HEK293T (cell line): ENCODE data around the gene SNAP29.

Experiments used
- CTCF ChIA-PET: fragments of 350-600 bp; formaldehyde crosslinking; extraction: SDS; loops from one replicate; lab custom pipeline; 2021; ENCODE audit warnings: antibody characterized with exemption, inconsistent platforms; lab: Yijun Ruan, JAX
- POLR2A ChIA-PET: fragments of 350-600 bp; formaldehyde crosslinking; extraction: SDS; loops from one replicate; lab custom pipeline; 2020; ENCODE audit warnings: antibody characterized with exemption, inconsistent platforms; lab: Yijun Ruan, JAX
- DNase-seq: peaks from one replicate; pipeline ENCODE4 v3.0.0; 2012; ENCODE audit warnings: mixed read lengths; ENCODE audit errors: extremely low spot score
- ARNT ChIP-seq: fragments of 450-650 bp; IDR thresholded peaks from 2 replicates; pipeline ENCODE4 v1.6.1; 2017; ENCODE audit warnings: mild to moderate bottlenecking
- BHLHE40 ChIP-seq: fragments of 450-650 bp; IDR thresholded peaks from 2 replicates; pipeline ENCODE4 v1.6.1; 2016; ENCODE audit warnings: mild to moderate bottlenecking, moderate library complexity, borderline replicate concordance
- CTBP1 ChIP-seq: fragments of 450-650 bp; IDR thresholded peaks from 2 replicates; pipeline ENCODE4 v1.6.1; 2016; ENCODE audit warnings: borderline replicate concordance
- ELF4 ChIP-seq: fragments of 450-650 bp; IDR thresholded peaks from 2 replicates; pipeline ENCODE4 v1.6.1; 2017; ENCODE audit warnings: antibody characterized with exemption
- FOXA1 ChIP-seq: fragments of 450-650 bp; IDR thresholded peaks from 2 replicates; pipeline ENCODE4 v1.6.1; 2016; ENCODE audit warnings: mild to moderate bottlenecking
- FOXK2 ChIP-seq: fragments of 450-650 bp; IDR thresholded peaks from 2 replicates; pipeline ENCODE4 v1.6.1; 2016; ENCODE audit warnings: mild to moderate bottlenecking
- FOXM1 ChIP-seq: fragments of 450-650 bp; IDR thresholded peaks from 2 replicates; pipeline ENCODE4 v1.6.1; 2017; ENCODE audit warnings: mild to moderate bottlenecking, borderline replicate concordance
- HDGF ChIP-seq: fragments of 450-650 bp; IDR thresholded peaks from 2 replicates; pipeline ENCODE4 v1.6.1; 2017; ENCODE audit warnings: antibody characterized with exemption, borderline replicate concordance
- L3MBTL2 ChIP-seq: fragments of 450-650 bp; conservative IDR thresholded peaks from 2 replicates; pipeline ENCODE4 v1.6.1; 2016; ENCODE audit warnings: mild to moderate bottlenecking
- LEF1 ChIP-seq: fragments of 450-650 bp; IDR thresholded peaks from 2 replicates; pipeline ENCODE4 v1.6.1; 2017; ENCODE audit warnings: mild to moderate bottlenecking, borderline replicate concordance
- NFRKB ChIP-seq: fragments of 450-650 bp; IDR thresholded peaks from 2 replicates; pipeline ENCODE4 v1.6.1; 2016; ENCODE audit warnings: mild to moderate bottlenecking, moderate library complexity
- SP1 ChIP-seq: fragments of 450-650 bp; IDR thresholded peaks from 2 replicates; pipeline ENCODE4 v1.6.1; 2017
- SUZ12 ChIP-seq: fragments of 450-650 bp; IDR thresholded peaks from 2 replicates; pipeline ENCODE4 v1.6.1; 2016; ENCODE audit warnings: mild to moderate bottlenecking
- TARDBP ChIP-seq: fragments of 450-650 bp; IDR thresholded peaks from 2 replicates; pipeline ENCODE4 v1.6.1; 2016
- ZNF384 ChIP-seq: fragments of 450-650 bp; IDR thresholded peaks from 2 replicates; pipeline ENCODE4 v1.6.1; 2016
- TF ChIP-seq, protein P1 (sequence below): fragments of 450-650 bp; IDR thresholded peaks from 2 replicates; pipeline ENCODE4 v1.6.1; 2016

SNAP29 gene

DNA sequence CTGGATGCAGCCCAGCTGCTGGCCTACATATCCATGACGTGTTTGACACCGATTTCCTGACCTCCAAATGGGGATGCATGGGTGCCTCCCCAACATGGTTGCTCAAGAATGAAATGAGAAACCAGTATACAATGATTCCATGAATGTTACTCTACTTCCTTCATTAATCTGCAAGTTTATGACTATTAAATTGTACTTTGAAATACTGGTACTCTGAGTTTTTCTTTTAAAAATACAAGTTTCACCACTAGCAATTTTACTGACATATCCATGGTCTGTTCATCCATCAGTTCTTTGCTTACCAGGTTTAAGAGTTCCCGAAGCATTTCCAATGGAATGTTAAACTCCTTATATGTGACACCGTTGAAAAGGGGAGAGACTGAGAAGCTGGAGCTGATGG lies 45.8 kb upstream of the SNAP29 start:
- DNase-seq = no peak
- CTCF ChIA-PET = no interaction called here
- POLR2A ChIA-PET = no interaction called here
- no peak for TF ChIP-seq LEF1
- no peak for TF ChIP-seq SP1
- TF ChIP-seq HDGF = no peak
- TF ChIP-seq BHLHE40 = no peak
- TF ChIP-seq, protein P1, sequence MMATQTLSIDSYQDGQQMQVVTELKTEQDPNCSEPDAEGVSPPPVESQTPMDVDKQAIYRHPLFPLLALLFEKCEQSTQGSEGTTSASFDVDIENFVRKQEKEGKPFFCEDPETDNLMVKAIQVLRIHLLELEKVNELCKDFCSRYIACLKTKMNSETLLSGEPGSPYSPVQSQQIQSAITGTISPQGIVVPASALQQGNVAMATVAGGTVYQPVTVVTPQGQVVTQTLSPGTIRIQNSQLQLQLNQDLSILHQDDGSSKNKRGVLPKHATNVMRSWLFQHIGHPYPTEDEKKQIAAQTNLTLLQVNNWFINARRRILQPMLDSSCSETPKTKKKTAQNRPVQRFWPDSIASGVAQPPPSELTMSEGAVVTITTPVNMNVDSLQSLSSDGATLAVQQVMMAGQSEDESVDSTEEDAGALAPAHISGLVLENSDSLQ = no peak
- TF ChIP-seq CTBP1 = no peak
- no peak for TF ChIP-seq FOXM1
- TF ChIP-seq FOXK2 = no peak
- no peak for TF ChIP-seq ARNT
- no peak for TF ChIP-seq ZNF384
- TF ChIP-seq SUZ12 = no peak
- no peak for TF ChIP-seq FOXA1

DNA sequence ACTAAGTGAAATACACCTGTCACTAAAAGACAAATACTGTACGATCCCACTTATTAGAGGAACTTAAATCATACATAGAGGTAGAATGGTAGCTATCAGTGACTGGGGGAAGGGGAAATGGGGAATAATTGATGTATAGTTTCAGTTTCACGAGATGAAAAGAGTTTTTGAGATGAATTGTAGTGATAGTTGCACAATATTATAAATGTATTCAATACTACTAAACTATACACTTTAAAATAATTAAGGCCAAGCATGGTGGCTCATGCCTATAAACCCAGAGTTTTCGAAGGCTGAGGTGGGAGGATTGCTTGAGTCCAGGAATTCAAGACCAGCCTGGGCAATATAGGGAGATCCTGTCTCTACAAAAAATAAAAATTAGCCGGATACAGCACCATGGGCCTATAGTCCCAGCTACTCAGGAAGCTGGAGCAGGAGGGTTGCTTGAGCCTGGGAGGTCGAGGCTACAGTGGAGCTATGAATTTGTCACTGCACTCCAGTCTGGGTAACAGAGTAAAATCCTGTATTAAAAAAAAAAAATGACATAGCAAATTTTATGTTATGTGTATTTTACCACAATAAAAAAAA lies 44.5 kb upstream of the SNAP29 start:
- no peak for TF ChIP-seq ZNF384
- TF ChIP-seq HDGF = no peak
- no peak for TF ChIP-seq BHLHE40
- TF ChIP-seq SP1 = no peak
- no peak for TF ChIP-seq L3MBTL2
- TF ChIP-seq TARDBP = no peak
- no peak for TF ChIP-seq FOXK2
- TF ChIP-seq FOXM1 = no peak
- TF ChIP-seq CTBP1 = no peak
- no peak for TF ChIP-seq SUZ12
- no peak for TF ChIP-seq LEF1
- TF ChIP-seq ARNT = no peak
- TF ChIP-seq, protein P1 = no peak
- TF ChIP-seq NFRKB = no peak
- CTCF ChIA-PET = no interaction called here
- no peak for DNase-seq
- POLR2A ChIA-PET = no interaction called here

DNA sequence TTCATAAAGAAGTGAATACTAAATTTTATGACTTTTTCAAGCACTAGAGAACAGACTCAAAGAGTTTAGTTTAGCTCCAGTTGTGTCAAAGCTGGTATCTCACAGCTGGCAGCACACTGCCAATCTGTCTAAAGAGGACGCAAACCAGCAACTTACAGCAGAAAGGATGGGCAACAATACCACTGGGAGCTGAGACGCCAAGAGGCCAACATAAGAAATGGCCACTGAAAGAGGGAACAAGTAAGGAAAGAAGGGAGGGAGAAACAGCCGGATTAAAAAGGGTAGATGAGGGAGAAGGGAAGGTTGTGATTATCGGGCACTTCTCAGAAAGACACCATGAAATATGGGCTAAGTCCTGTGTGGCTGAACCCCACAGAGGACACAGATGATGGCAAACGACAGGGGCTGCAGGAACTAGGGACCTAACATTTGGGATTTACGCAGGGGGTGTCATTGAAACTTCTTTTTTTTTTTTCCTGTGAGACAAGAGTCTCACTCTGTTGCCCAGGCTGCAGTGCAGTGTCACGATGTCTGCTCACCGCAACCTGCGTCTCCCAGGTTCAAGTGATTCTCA lies 43.2 kb upstream of the SNAP29 start:
- POLR2A ChIA-PET = no interaction called here
- CTCF ChIA-PET = no interaction called here
- DNase-seq = no peak
- TF ChIP-seq FOXA1 (no peak), ARNT (no peak), NFRKB (no peak), FOXK2 (no peak), BHLHE40 (no peak), ZNF384 (no peak), CTBP1 (no peak), SUZ12 (no peak), FOXM1 (no peak), TARDBP (no peak), LEF1 (no peak)
- TF ChIP-seq, protein P1 = no peak

DNA sequence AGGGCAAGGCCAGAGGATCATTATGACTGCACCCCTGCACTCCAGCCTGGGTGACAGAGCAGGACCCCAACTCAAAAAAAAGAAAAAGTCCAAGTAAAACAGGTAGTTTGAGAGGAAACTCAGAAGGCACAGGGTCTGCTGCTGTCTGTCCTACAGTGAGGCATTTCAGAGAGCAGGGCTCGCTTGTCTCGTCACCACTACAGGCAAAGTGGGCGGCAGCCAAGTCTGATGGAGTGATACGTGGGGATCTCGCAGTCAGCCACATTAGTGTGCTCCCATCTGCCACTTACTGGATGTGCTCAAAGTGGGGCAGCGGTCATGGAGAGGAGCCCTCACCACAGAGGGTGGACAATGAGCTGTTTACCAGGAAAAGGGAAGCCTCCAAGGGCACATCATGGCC lies 42.2 kb upstream of the SNAP29 start:
- no peak for DNase-seq
- ChIA-PET CTCF (interaction anchor here (1.0 kb wide), 1 partner anchor 12 kb away, joined by 3 read pairs; no protein-coding TSS in a partner anchor), POLR2A (no interaction called here)
- TF ChIP-seq, protein P1 = no peak
- no peak for TF ChIP-seq HDGF
- TF ChIP-seq TARDBP = no peak
- TF ChIP-seq ZNF384 = no peak
- no peak for TF ChIP-seq FOXA1
- TF ChIP-seq FOXK2 = no peak
- TF ChIP-seq ELF4 = no peak
- TF ChIP-seq ARNT = no peak
- no peak for TF ChIP-seq LEF1
- no peak for TF ChIP-seq L3MBTL2
- TF ChIP-seq CTBP1 = no peak
- TF ChIP-seq NFRKB = no peak
- no peak for TF ChIP-seq SP1
- TF ChIP-seq FOXM1 = no peak

DNA sequence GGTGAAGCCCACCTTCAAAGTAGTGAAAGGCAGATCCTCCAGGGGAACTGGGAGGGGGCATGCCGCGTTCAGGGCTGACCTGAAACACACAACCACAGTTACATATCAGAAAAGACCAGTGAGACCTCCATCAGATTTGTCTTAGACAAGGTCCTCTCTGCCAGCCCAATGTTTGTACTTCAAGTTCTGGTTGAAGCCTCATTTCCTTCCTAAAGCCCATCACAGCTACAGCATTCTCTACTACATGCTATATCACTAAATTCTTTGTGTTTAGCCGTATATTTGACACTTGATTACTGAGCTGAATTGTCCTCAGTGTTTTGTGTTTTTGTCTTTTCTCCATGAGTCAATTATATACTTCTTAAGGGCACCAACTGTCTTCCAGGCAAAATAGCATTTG lies 40.3 kb upstream of the SNAP29 start:
- POLR2A ChIA-PET = no interaction called here
- DNase-seq = no peak
- CTCF ChIA-PET = no interaction called here
- TF ChIP-seq BHLHE40 (no peak), FOXM1 (no peak), HDGF (no peak), ELF4 (no peak), CTBP1 (no peak), FOXK2 (no peak), ARNT (no peak), TARDBP (no peak), NFRKB (no peak), ZNF384 (no peak), L3MBTL2 (no peak), FOXA1 (no peak), SUZ12 (no peak), LEF1 (no peak), SP1 (no peak)
- TF ChIP-seq, protein P1 = no peak
